ENCODE measurements around the gene TPPP2. TPM values are rescaled to one million over a fixed set of nuclear protein-coding genes. Genes with fewer than 3 reads are reported as not detected.

Gene TPPP2
- total RNA-seq, 1 experiment from 2014 or later: 0.35 TPM

- H3K4me1 Mint-ChIP-seq: peaks cover 17% of the 10 kb centered on the region
- no peaks in the 10 kb centered on the region for H3K27me3 Mint-ChIP-seq (ENCODE audit: low read depth)
- no peak overlapping the region for H3K4me3 Mint-ChIP-seq
- no peak for ATAC-seq
- ChIA-PET POLR2A (no interaction called here), CTCF (interaction anchor here (1.9 to 4.6 kb wide), 3 partner anchors 17 to 59 kb away, joined by 7 to 165 read pairs (median 10); no protein-coding TSS in a partner anchor)
- no peak for DNase-seq (ENCODE audit: low spot score)
- TF ChIP-seq AFF4 (CRISPR knock-in tag; IDR thresholded peaks at IDR 0.05; ENCODE audit: borderline replicate concordance) (no peak), USF2 (CRISPR knock-in tag; IDR thresholded peaks at IDR 0.05) (no peak), ATF6 (CRISPR knock-in tag; IDR thresholded peaks at IDR 0.05) (no peak), MYBL2 (CRISPR knock-in tag; IDR thresholded peaks at IDR 0.05) (no peak), CDX4 (CRISPR knock-in tag; IDR thresholded peaks at IDR 0.05; ENCODE audit: borderline replicate concordance) (no peak), FOXP4 (CRISPR knock-in tag; IDR thresholded peaks at IDR 0.05) (no peak), ZNF416 (CRISPR knock-in tag; IDR thresholded peaks at IDR 0.05) (no peak), IRF2 (CRISPR knock-in tag; IDR thresholded peaks at IDR 0.05; ENCODE audit: borderline replicate concordance, low read depth) (no peak), PRRX2 (CRISPR knock-in tag; IDR thresholded peaks at IDR 0.05) (no peak), GRHL2 (CRISPR knock-in tag; IDR thresholded peaks at IDR 0.05; ENCODE audit: insufficient replicate concordance, severe bottlenecking) (no peak), AR (CRISPR knock-in tag; IDR thresholded peaks at IDR 0.05) (no peak), MAX (CRISPR knock-in tag; IDR thresholded peaks at IDR 0.05) (no peak), RELA (CRISPR knock-in tag; IDR thresholded peaks at IDR 0.05; ENCODE audit: borderline replicate concordance) (no peak), SOX15 (CRISPR knock-in tag; IDR thresholded peaks at IDR 0.05) (no peak), ZNF423 (CRISPR knock-in tag; IDR thresholded peaks at IDR 0.05) (no peak), HMGA2 (CRISPR knock-in tag; IDR thresholded peaks at IDR 0.05) (no peak), ETV6 (CRISPR knock-in tag; IDR thresholded peaks at IDR 0.05) (no peak), E2F5 (CRISPR knock-in tag; IDR thresholded peaks at IDR 0.05) (no peak), ZNF138 (CRISPR knock-in tag; conservative IDR thresholded peaks at IDR 0.05) (no peak)
- H3K36me3 Mint-ChIP-seq: peaks cover 49% of the 10 kb centered on the region
- no peak overlapping the region for H3K27ac Mint-ChIP-seq
- no peaks in the 10 kb centered on the region for H3K9me3 Mint-ChIP-seq
These were observed 43.9 kb downstream of the TPPP2 start for GRCh38 chr14:21073921-21074320.
